ENCODE results near the gene CDH6.
"Not testable (repeated sequence)": the region's sequence is repeated elsewhere in the genome, so short reads cannot be mapped to it uniquely, and the experiment has no call there.

Gene CDH6

GRCh38 chr5:31333475-31333874, 140.0 kb downstream of the CDH6 start:
- DNase-seq, result no peak

- no peak for DNase-seq
These were observed 140.8 kb downstream of the CDH6 start for GRCh38 chr5:31334061-31334860.

GRCh38 chr5:31335456-31335855, 142.0 kb downstream of the CDH6 start:
- no peak for DNase-seq

- no peak for DNase-seq
These were observed 150.5 kb downstream of the CDH6 start for GRCh38 chr5:31343946-31344345.

GRCh38 chr5:31346896-31347551, 153.5 kb downstream of the CDH6 start:
- DNase-seq, result no peak

- DNase-seq, result no peak
These were observed 154.0 kb downstream of the CDH6 start for GRCh38 chr5:31347552-31347905.

- no peak for DNase-seq
These were observed 156.9 kb downstream of the CDH6 start for GRCh38 chr5:31350395-31350794.

GRCh38 chr5:31355337-31355736, 161.9 kb downstream of the CDH6 start:
- peak; percentile 4 for DNase-seq

- no peak for DNase-seq
These were observed 163.6 kb downstream of the CDH6 start for GRCh38 chr5:31357038-31357437.

- DNase-seq, result no peak
These were observed 166.4 kb downstream of the CDH6 start for GRCh38 chr5:31359839-31360238.

GRCh38 chr5:31361234-31361633, 167.7 kb downstream of the CDH6 start:
- DNase-seq, result no peak

- DNase-seq, result not testable (repeated sequence)
These were observed 168.4 kb downstream of the CDH6 start for GRCh38 chr5:31361704-31362528.

- no peak for DNase-seq
These were observed 169.0 kb downstream of the CDH6 start for GRCh38 chr5:31362529-31362900.

- no peak for DNase-seq
These were observed 169.6 kb downstream of the CDH6 start for GRCh38 chr5:31362931-31363568.

- no peak for DNase-seq
These were observed 171.6 kb downstream of the CDH6 start for GRCh38 chr5:31364881-31365636.

GRCh38 chr5:31365776-31366175, 172.3 kb downstream of the CDH6 start:
- no peak for DNase-seq

GRCh38 chr5:31366941-31367340, 173.5 kb downstream of the CDH6 start:
- no peak for DNase-seq

- no peak for DNase-seq
These were observed 178.6 kb downstream of the CDH6 start for GRCh38 chr5:31372124-31372523.

GRCh38 chr5:31375999-31376720, 182.7 kb downstream of the CDH6 start:
- DNase-seq, result no peak

GRCh38 chr5:31377274-31377946, 183.9 kb downstream of the CDH6 start:
- no peak for DNase-seq

- no peak for DNase-seq
These were observed 184.7 kb downstream of the CDH6 start for GRCh38 chr5:31378136-31378535.

All from RPMI8226 (cell line).